SK-N-SH treated with all-trans-retinoic acid at 6 μM for 48 hours (cell line): ENCODE measurements around the gene CFH.

Experiments
- BACH2 ChIP-seq: fragments of 250-450 bp; sonication (Bioruptor Pico); IDR thresholded peaks from 2 replicates; pipeline ENCODE4 v1.9.0; 2021; ENCODE audit warnings: mild to moderate bottlenecking, borderline replicate concordance
- CSDC2 ChIP-seq: fragments of 250-450 bp; sonication (Bioruptor Pico); IDR thresholded peaks from 2 replicates; pipeline ENCODE4 v1.5.0; 2020; ENCODE audit warnings: mild to moderate bottlenecking, moderate library complexity
- GLIS3 ChIP-seq: fragments of 250-450 bp; sonication (Bioruptor Pico); IDR thresholded peaks from 2 replicates; pipeline ENCODE4 v1.5.0; 2020; ENCODE audit warnings: mild to moderate bottlenecking, moderate library complexity
- RARB ChIP-seq: fragments of 250-450 bp; sonication (Bioruptor Pico); IDR thresholded peaks from 2 replicates; pipeline ENCODE4 v1.8.0; 2021; ENCODE audit warnings: mild to moderate bottlenecking, moderate library complexity
- TCF4 ChIP-seq: fragments of 250-450 bp; sonication (Bioruptor Pico); IDR thresholded peaks from 2 replicates; pipeline ENCODE4 v1.8.0; 2021; ENCODE audit warnings: mild to moderate bottlenecking, moderate library complexity, borderline replicate concordance
- ZFP30 ChIP-seq: fragments of 450-650 bp; formaldehyde crosslinking; IDR thresholded peaks from 2 replicates; pipeline ENCODE4 v1.5.0; 2022; ENCODE audit warnings: mild to moderate bottlenecking, moderate library complexity
- ZNF8 ChIP-seq: fragments of 450-650 bp; formaldehyde crosslinking; IDR thresholded peaks from 2 replicates; pipeline ENCODE4 v1.5.0; 2020; ENCODE audit warnings: mild to moderate bottlenecking, moderate library complexity
- TF ChIP-seq, protein P1 (sequence below): fragments of 250-450 bp; sonication (Bioruptor Pico); IDR thresholded peaks from 2 replicates; pipeline ENCODE4 v1.8.0; 2020; ENCODE audit warnings: mild to moderate bottlenecking, moderate library complexity, borderline replicate concordance
- TF ChIP-seq, protein P2 (sequence below): fragments of 250-450 bp; sonication (Bioruptor Pico); IDR thresholded peaks from 2 replicates; pipeline ENCODE4 v1.5.0; 2020; ENCODE audit warnings: mild to moderate bottlenecking, moderate library complexity
- TF ChIP-seq, protein P3 (sequence below): fragments of 250-450 bp; sonication (Bioruptor Pico); IDR thresholded peaks from 2 replicates; pipeline ENCODE4 v1.5.1; 2021; ENCODE audit warnings: mild to moderate bottlenecking, moderate library complexity
- TF ChIP-seq, protein P4 (sequence below): fragments of 250-450 bp; sonication (Bioruptor Pico); IDR thresholded peaks from 2 replicates; pipeline ENCODE4 v1.8.0; 2021; ENCODE audit warnings: low read depth, mild to moderate bottlenecking, moderate library complexity, borderline replicate concordance

DNA sequence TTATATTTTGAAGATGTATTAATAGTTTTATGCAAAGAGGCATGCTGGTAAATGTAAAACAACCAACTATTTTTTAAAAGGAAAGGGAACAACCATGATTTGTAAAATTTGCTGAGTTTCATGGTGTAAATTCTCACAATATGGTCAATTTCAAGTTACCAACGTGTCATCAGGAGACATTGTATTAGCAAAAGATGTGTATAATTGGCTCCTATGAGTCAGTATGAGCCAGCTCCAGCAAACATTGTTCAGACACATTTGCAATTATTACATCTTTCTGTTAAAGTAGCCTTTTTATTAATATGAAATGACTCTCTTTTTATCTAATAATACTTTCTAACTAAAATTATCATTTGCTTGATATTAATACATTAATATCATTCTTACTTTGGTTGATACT lies 15.3 kb downstream of the CFH start:
- no peak for TF ChIP-seq BACH2 (CRISPR knock-in tag)
- TF ChIP-seq GLIS3 (CRISPR knock-in tag) = no peak
- no peak for TF ChIP-seq CSDC2 (CRISPR knock-in tag)
- TF ChIP-seq RARB (CRISPR knock-in tag) = no peak
- TF ChIP-seq, protein P1, sequence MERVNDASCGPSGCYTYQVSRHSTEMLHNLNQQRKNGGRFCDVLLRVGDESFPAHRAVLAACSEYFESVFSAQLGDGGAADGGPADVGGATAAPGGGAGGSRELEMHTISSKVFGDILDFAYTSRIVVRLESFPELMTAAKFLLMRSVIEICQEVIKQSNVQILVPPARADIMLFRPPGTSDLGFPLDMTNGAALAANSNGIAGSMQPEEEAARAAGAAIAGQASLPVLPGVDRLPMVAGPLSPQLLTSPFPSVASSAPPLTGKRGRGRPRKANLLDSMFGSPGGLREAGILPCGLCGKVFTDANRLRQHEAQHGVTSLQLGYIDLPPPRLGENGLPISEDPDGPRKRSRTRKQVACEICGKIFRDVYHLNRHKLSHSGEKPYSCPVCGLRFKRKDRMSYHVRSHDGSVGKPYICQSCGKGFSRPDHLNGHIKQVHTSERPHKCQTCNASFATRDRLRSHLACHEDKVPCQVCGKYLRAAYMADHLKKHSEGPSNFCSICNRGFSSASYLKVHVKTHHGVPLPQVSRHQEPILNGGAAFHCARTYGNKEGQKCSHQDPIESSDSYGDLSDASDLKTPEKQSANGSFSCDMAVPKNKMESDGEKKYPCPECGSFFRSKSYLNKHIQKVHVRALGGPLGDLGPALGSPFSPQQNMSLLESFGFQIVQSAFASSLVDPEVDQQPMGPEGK = no peak
- TF ChIP-seq, protein P2, sequence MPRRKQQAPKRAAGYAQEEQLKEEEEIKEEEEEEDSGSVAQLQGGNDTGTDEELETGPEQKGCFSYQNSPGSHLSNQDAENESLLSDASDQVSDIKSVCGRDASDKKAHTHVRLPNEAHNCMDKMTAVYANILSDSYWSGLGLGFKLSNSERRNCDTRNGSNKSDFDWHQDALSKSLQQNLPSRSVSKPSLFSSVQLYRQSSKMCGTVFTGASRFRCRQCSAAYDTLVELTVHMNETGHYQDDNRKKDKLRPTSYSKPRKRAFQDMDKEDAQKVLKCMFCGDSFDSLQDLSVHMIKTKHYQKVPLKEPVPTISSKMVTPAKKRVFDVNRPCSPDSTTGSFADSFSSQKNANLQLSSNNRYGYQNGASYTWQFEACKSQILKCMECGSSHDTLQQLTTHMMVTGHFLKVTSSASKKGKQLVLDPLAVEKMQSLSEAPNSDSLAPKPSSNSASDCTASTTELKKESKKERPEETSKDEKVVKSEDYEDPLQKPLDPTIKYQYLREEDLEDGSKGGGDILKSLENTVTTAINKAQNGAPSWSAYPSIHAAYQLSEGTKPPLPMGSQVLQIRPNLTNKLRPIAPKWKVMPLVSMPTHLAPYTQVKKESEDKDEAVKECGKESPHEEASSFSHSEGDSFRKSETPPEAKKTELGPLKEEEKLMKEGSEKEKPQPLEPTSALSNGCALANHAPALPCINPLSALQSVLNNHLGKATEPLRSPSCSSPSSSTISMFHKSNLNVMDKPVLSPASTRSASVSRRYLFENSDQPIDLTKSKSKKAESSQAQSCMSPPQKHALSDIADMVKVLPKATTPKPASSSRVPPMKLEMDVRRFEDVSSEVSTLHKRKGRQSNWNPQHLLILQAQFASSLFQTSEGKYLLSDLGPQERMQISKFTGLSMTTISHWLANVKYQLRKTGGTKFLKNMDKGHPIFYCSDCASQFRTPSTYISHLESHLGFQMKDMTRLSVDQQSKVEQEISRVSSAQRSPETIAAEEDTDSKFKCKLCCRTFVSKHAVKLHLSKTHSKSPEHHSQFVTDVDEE = no peak
- TF ChIP-seq, protein P3, sequence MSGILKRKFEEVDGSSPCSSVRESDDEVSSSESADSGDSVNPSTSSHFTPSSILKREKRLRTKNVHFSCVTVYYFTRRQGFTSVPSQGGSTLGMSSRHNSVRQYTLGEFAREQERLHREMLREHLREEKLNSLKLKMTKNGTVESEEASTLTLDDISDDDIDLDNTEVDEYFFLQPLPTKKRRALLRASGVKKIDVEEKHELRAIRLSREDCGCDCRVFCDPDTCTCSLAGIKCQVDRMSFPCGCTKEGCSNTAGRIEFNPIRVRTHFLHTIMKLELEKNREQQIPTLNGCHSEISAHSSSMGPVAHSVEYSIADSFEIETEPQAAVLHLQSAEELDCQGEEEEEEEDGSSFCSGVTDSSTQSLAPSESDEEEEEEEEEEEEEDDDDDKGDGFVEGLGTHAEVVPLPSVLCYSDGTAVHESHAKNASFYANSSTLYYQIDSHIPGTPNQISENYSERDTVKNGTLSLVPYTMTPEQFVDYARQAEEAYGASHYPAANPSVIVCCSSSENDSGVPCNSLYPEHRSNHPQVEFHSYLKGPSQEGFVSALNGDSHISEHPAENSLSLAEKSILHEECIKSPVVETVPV (CRISPR knock-in tag) = no peak
- TF ChIP-seq ZNF8 (CRISPR knock-in tag) = no peak
- TF ChIP-seq ZFP30 (CRISPR knock-in tag) = no peak
- no peak for TF ChIP-seq TCF4 (CRISPR knock-in tag)
- TF ChIP-seq, protein P4, sequence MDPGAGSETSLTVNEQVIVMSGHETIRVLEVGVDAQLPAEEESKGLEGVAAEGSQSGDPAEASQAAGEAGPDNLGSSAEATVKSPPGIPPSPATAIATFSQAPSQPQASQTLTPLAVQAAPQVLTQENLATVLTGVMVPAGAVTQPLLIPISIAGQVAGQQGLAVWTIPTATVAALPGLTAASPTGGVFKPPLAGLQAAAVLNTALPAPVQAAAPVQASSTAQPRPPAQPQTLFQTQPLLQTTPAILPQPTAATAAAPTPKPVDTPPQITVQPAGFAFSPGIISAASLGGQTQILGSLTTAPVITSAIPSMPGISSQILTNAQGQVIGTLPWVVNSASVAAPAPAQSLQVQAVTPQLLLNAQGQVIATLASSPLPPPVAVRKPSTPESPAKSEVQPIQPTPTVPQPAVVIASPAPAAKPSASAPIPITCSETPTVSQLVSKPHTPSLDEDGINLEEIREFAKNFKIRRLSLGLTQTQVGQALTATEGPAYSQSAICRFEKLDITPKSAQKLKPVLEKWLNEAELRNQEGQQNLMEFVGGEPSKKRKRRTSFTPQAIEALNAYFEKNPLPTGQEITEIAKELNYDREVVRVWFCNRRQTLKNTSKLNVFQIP (CRISPR knock-in tag) = no peak
